Measurements from ENCODE around the gene S100B. TPM values are rescaled to one million over a fixed set of nuclear protein-coding genes. Genes with fewer than 3 reads are reported as not detected.

The S100B gene
- total and polyA plus RNA-seq, 7 experiments from 2014 or later, result 0.27 to 7.0 (median 0.97) TPM

DNA sequence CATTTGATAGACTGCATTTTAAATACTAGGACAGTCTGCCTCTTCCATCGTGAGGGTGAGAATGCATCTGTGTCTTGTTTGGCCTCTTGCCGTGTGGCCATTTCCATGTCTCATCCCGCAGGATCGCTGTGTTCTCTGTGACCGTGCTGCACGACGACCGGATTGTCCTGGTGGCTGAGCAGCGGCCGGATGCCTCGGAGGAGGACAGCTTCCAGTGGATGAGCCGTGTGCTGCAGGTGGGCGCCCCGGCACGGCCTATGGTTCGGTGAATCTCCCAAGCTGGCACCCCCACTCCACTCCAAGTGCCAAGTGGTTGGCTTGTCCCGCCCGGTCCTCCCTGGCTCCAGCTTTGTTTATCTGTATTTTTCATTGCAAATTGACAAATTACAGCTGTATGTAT, 55.2 kb downstream of the S100B start:
- Mint-ChIP-seq H3K27me3 (no peaks in the 10 kb centered on the region), H3K4me3 (peak overlapping the region in 2 of 10 donors; percentile 78 to 94), H3K9me3 (peaks cover 0 to 6% (median 0%) of the 10 kb centered on the region in 11 donors), H3K4me1 (peaks cover 44 to 91% (median 82%) of the 10 kb centered on the region in 7 donors), H3K27ac (peak overlapping the region in 8 of 9 donors; percentile 98 to 100 (median 99)), H3K36me3 (peaks cover 18 to 53% (median 47%) of the 10 kb centered on the region in 5 donors)
- Histone ChIP-seq H3K9me3 (ENCODE audit: control insufficient read depth in 2 of 3, low read length in 3 of 3) (no peaks in the 10 kb centered on the region), H3K27ac (ENCODE audit: low read depth, low read length) (peak overlapping the region; percentile 83), H3K27me3 (ENCODE audit: control insufficient read depth in 2 of 2, insufficient read depth in 2 of 2, low read length in 2 of 2) (no peaks in the 10 kb centered on the region), H3K4me3 (ENCODE audit: low read length) (no peak overlapping the region), H3K4me1 (ENCODE audit: control insufficient read depth in 2 of 2, insufficient read depth in 2 of 2, low read length in 2 of 2) (peaks cover 48 to 70% of the 10 kb centered on the region in 2 donors), H3K36me3 (ENCODE audit: control insufficient read depth in 2 of 3, insufficient read depth in 3 of 3, low read length in 3 of 3) (peaks cover 0 to 27% (median 15%) of the 10 kb centered on the region in 3 experiments)
- intact Hi-C loops (cut with micrococcal nuclease), result loop anchor here in 1 of 2 donors (1.0 to 5.0 kb wide), 5 partner anchors 17 to 407 kb away; partner anchors contain the start of genes DIP2A and PCNT
- ATAC-seq, result no peak
- ChIA-PET POLR2A (interaction anchor here (2.0 to 8.6 kb wide), 3 partner anchors 9 to 86 kb away, joined by 18 to 226 read pairs (median 49); partner anchors contain the start of gene PRMT2), CTCF (interaction anchor here (0.7 to 1.7 kb wide), 2 partner anchors 12 to 90 kb away, joined by 3 to 5 read pairs; no protein-coding TSS in a partner anchor)
- DNase-seq, result no peak

Other genes starting within 250 kb of the S100B start
- 100 to 1,000 TPM in 4 of 5 experiments, 10 to 100 TPM in 1; 54.7 to 118 (median 108) TPM for gene DIP2A, start 146.2 kb downstream of the S100B start, total RNA-seq
- gene DIP2A, start 146.2 kb downstream of the S100B start, polyA plus RNA-seq, result 10 to 100 TPM; 16.9 to 22.9 TPM
- gene PRMT2, start 30.6 kb upstream of the S100B start, total RNA-seq, result 100 to 1,000 TPM; 125 to 268 (median 177) TPM
- gene PRMT2, start 30.6 kb upstream of the S100B start, polyA plus RNA-seq, result 100 to 1,000 TPM; 326 to 377 TPM

Data from naive thymus-derived CD4-positive, alpha-beta T cell (primary cell).